Ovary (tissue), 9 donors: ENCODE results near the gene CCNC. TPM values are rescaled to one million over a fixed set of nuclear protein-coding genes. Genes with fewer than 3 reads are reported as not detected.

Experiments used
- DNase-seq, 5 donors: peaks; one replicate each; pipeline ENCODE4 v3.0.0-alpha.2; 2019 to 2020
- H3K27ac ChIP-seq, 2 donors: fragments of 200-600 bp; one replicate each; pipeline versions ENCODE4 v1.5.1 to v1.8.0; 2019 to 2022
- H3K27me3 ChIP-seq: fragments of 200-600 bp; one replicate; pipeline ENCODE4 v1.8.0; 2022
- H3K36me3 ChIP-seq: fragments of 200-600 bp; sonication (generic); one replicate; pipeline ENCODE4 v1.5.1; 2019
- H3K4me1 ChIP-seq: one replicate; pipeline ENCODE4 v1.8.1; 2013; ENCODE audit warnings: mild to moderate bottlenecking, moderate library complexity; ENCODE audit not compliant: insufficient read depth
- H3K4me3 ChIP-seq: fragments of 200-600 bp; sonication (generic); one replicate; pipeline ENCODE4 v1.5.1; 2017
- H3K9me3 ChIP-seq, 2 donors: fragments of 200-600 bp in 1 of 2; sonication (generic) in 1 of 2; one replicate each; pipeline versions ENCODE4 v1.5.1 to v1.8.1; 2013 to 2019; ENCODE audit warnings: mild to moderate bottlenecking in 1 of 2, moderate library complexity in 1 of 2
- EP300 ChIP-seq: sonication (generic); formaldehyde crosslinking; IDR thresholded peaks from one replicate; pipeline ENCODE4 v1.6.1; 2017; ENCODE audit warnings: antibody characterized with exemption
- POLR2A ChIP-seq: fragments of 450-650 bp; IDR thresholded peaks from one replicate; pipeline ENCODE4 v1.6.1; 2017; ENCODE audit warnings: antibody characterized with exemption, mild to moderate bottlenecking, moderate library complexity
- WGBS, 3 donors: extraction: QIAGEN DNeasy Blood & Tissue Kit in 1 of 3; methylation state at CpG; one replicate each; pipeline versions ENCODE4 v1.1.5 to v1.1.7; 2013 to 2017; 5-methylcytosine and 5-hydroxymethylcytosine counted together
- intact Hi-C, 4 donors: fragments of 100-400 bp; cut with DNase I; formaldehyde crosslinking; loops; one replicate each; pipeline versions ENCODE4 v1.11.0 to v1.15.1; 2022 to 2023
- polyA plus RNA-seq, 2 donors: library from polyadenylated mRNA; stranded (reverse); fragments of 200-250 nt in 1 of 2; fragments of 350-450 nt in 1 of 2; fragmentation: Illumina TruSeq in 1 of 2; extraction: RNeasy Lipid Tissue Mini Kit (QIAGEN cat#74804) in 1 of 2; gene quantifications; one replicate each; pipeline ENCODE4 v1.2.3, GENCODE V29; 2013 to 2014
- total RNA-seq, 7 donors: library from RNA; depleted of rRNA in 2 of 7; stranded (reverse); fragments of >200 nt in 2 of 7; fragmentation: NEBNext Ultra II Directional in 3 of 7; extraction: Animal tissue kit (Norgen Biotek cat#: 25700) in 3 of 7; gene quantifications; one replicate each; pipeline versions ENCODE4 v1.1.0 to v1.2.4, GENCODE V29; 2016 to 2023
- TF ChIP-seq, protein P1 (sequence below), 3 donors: fragments of 450-650 bp in 2 of 3; fragments of 200-600 bp in 1 of 3; IDR thresholded peaks; one replicate each; pipeline versions ENCODE4 v1.5.1 to v1.8.0; 2016 to 2022; ENCODE audit warnings: antibody characterized with exemption in 3 of 3, mild to moderate bottlenecking in 1 of 3
- donor health status: DM: no; HTN: no; CAD: no; lungs with moderate emphysema.
- donor health status: DM: no; HTN: no; CAD: no.
- donor health status: Bipolar disorder and iron deficiency.
- donor health status: DM: yes; HTN: yes; CAD: no.
- donor health status: DM: no; HTN: no; CAD: no.
- donor health status: DM: yes; HTN: yes; CAD: no.

CCNC gene
- total and polyA plus RNA-seq, 9 donors, result 19.4 to 42.4 (median 28.9) TPM

DNA sequence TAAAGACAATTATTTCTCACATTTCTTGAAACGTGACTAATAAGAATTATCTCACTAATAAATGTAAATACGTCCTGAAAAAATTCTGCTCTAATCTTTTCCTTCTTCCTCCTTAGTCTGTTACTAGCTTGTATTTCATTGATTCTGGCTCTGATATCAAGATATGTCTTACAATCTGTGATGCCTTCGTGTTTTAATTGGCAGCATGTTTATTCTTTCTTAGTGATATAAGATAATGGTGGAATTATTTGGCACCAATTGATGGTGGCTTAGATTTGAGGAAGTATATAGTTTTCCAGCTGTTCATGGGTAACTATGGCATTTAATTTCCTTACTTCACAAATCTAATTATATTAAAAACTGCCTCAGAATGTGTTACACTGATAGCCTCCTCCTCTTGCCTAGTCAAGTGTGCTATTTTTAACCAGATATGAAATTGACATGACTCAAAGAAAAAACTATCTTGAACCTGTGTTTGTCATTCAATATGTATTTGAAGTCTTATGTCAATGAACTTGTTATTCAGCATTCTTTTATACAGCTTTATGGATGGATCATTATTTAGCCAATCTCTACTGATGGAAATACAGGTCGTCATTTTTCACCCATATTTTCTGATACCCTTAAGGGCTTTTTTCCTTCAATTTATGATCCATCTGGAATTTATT, 5.3 kb downstream of the CCNC start:
- 30 to 41% (median 33%) methylated on average over 4 of the region's 4 CpGs for WGBS, 3 donors
- TF ChIP-seq EP300, result no peak
- TF ChIP-seq POLR2A, result no peak
- TF ChIP-seq, protein P1, sequence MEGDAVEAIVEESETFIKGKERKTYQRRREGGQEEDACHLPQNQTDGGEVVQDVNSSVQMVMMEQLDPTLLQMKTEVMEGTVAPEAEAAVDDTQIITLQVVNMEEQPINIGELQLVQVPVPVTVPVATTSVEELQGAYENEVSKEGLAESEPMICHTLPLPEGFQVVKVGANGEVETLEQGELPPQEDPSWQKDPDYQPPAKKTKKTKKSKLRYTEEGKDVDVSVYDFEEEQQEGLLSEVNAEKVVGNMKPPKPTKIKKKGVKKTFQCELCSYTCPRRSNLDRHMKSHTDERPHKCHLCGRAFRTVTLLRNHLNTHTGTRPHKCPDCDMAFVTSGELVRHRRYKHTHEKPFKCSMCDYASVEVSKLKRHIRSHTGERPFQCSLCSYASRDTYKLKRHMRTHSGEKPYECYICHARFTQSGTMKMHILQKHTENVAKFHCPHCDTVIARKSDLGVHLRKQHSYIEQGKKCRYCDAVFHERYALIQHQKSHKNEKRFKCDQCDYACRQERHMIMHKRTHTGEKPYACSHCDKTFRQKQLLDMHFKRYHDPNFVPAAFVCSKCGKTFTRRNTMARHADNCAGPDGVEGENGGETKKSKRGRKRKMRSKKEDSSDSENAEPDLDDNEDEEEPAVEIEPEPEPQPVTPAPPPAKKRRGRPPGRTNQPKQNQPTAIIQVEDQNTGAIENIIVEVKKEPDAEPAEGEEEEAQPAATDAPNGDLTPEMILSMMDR (IDR thresholded peaks at IDR 0.05), result no peak
- Histone ChIP-seq H3K27me3 (no peaks in the 10 kb centered on the region), H3K36me3 (no peaks in the 10 kb centered on the region), H3K4me3 (no peak overlapping the region), H3K9me3 (no peaks in the 10 kb centered on the region), H3K27ac (no peak overlapping the region), H3K4me1 (no peaks in the 10 kb centered on the region)
- no peak for DNase-seq
- intact Hi-C loops, result no loop called here

DNA sequence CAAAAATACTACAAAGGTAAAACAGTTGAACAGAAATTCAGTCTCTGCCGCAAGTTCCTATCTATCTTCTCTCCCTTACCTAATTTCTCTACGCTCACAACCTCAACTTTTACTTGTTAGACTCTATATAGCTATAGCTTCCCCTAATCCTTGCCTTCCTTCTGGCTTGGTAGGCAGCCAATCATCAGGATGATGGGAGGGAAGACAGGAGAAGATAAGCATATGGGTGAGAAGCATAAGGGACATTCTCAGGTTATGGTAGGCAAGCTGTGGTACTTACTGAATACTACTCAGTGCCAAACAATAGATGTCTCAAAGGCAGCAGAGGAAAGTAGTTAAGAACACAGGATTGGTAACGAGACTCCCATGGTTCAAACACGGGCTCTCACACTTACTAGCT, 7.8 kb downstream of the CCNC start:
- Histone ChIP-seq H3K9me3 (no peaks in the 10 kb centered on the region), H3K4me3 (no peak overlapping the region), H3K4me1 (no peaks in the 10 kb centered on the region), H3K27me3 (no peaks in the 10 kb centered on the region), H3K27ac (no peak overlapping the region), H3K36me3 (no peaks in the 10 kb centered on the region)
- WGBS, 3 donors, result 95 to 98% (median 98%) methylated on average over 4 of the region's 4 CpGs
- DNase-seq, result no peak
- intact Hi-C loops, result no loop called here
- TF ChIP-seq, protein P1 (IDR thresholded peaks at IDR 0.05), result no peak
- TF ChIP-seq EP300 (no peak), POLR2A (no peak)

DNA sequence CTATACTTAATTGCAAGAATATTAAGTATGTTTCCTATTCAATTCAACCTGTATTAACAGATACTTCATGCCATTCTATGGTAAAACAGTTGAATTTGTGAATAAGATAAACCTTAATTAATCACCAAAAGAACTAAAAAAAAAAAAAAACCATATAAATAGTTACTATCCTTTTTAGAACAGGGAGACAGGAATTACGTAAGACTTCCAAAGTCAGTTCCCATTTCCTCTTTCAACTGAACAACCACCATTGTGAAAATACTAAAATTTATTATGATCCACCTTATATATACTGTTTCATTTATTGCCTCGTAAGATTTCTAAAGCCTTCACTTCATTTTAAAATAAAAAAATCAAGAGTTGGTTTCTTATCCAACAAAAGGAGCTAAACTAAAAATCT, 9.4 kb downstream of the CCNC start:
- Histone ChIP-seq H3K9me3 (no peaks in the 10 kb centered on the region), H3K4me1 (no peaks in the 10 kb centered on the region), H3K27me3 (no peaks in the 10 kb centered on the region), H3K27ac (no peak overlapping the region), H3K4me3 (no peak overlapping the region), H3K36me3 (no peaks in the 10 kb centered on the region)
- TF ChIP-seq POLR2A (no peak), EP300 (no peak)
- TF ChIP-seq, protein P1 (IDR thresholded peaks at IDR 0.05), result no peak
- no peak for DNase-seq
- intact Hi-C loops, result no loop called here
- WGBS, 3 donors, result 91 to 98% (median 95%) methylated on average over 2 of the region's 2 CpGs

DNA sequence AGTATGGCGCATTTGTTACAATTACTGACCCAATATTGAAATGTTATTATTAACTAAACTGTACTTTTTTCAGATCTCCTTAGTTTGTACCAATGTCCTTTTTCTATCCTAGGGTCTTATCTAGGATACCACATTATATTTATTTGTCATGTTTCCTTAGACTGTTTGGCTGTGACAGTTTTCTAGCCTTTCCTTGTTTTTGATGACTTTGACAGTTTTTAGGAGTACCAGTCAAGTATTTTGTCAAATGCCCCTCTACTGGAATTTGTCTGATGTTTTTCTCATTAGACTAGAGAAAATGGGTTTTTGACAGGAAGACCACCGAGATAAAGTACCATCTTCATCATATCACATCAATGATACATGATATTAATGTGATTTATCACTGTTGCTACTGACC, 14.6 kb downstream of the CCNC start:
- no peak for DNase-seq
- Histone ChIP-seq H3K9me3 (no peaks in the 10 kb centered on the region), H3K4me1 (no peaks in the 10 kb centered on the region), H3K4me3 (no peak overlapping the region), H3K27me3 (no peaks in the 10 kb centered on the region), H3K27ac (no peak overlapping the region), H3K36me3 (no peaks in the 10 kb centered on the region)
- WGBS, 3 donors, result 92 to 94% (median 93%) methylated on average over 2 of the region's 2 CpGs
- intact Hi-C loops, result no loop called here
- TF ChIP-seq POLR2A (no peak), EP300 (no peak)
- TF ChIP-seq, protein P1 (IDR thresholded peaks at IDR 0.05), result no peak
